GM13976 (cell line): Measurements from ENCODE around the gene TMC5.

Experiments
- DNase-seq: peaks from one replicate; pipeline ENCODE4 v3.0.0; 2012; ENCODE audit warnings: low spot score
- in situ Hi-C: fragments of 300-500 bp; cut with MboI; formaldehyde crosslinking; loops from one replicate; pipeline ENCODE4 v1.12.0; 2022; ENCODE audit warnings: low sequenced_read_pairs, mixed read lengths, inconsistent platforms; ENCODE audit not compliant: unreplicated experiment
- TF ChIP-seq, protein P1 (sequence below): IDR thresholded peaks from 2 replicates; pipeline ENCODE4 v1.5.1; 2012; ENCODE audit warnings: borderline replicate concordance, mild to moderate bottlenecking; ENCODE audit not compliant: insufficient read depth; ENCODE audit errors: extremely low read depth, missing control alignments, control extremely low read depth

Gene TMC5

DNA sequence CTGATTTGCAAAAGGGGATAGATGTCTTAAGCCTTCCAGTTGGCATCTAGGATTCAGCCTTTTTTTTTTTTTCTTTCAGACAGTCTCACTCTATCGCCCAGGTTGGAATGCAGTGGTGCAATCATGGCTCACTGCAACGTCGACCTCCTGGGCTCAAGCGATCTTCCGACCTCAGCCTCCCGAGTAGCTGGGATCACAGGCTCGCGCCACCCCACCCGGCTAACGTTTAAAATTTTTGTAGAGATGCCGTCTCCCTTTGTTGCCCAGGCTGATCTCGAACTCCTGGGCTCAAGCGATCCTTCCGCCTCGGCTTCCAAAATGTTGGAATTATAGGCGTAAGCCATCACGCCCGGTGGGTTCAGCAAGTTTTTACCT, 105.5 kb downstream of the TMC5 start:
- TF ChIP-seq, protein P1, sequence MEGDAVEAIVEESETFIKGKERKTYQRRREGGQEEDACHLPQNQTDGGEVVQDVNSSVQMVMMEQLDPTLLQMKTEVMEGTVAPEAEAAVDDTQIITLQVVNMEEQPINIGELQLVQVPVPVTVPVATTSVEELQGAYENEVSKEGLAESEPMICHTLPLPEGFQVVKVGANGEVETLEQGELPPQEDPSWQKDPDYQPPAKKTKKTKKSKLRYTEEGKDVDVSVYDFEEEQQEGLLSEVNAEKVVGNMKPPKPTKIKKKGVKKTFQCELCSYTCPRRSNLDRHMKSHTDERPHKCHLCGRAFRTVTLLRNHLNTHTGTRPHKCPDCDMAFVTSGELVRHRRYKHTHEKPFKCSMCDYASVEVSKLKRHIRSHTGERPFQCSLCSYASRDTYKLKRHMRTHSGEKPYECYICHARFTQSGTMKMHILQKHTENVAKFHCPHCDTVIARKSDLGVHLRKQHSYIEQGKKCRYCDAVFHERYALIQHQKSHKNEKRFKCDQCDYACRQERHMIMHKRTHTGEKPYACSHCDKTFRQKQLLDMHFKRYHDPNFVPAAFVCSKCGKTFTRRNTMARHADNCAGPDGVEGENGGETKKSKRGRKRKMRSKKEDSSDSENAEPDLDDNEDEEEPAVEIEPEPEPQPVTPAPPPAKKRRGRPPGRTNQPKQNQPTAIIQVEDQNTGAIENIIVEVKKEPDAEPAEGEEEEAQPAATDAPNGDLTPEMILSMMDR = no peak
- in situ Hi-C loops = no loop called here
- DNase-seq = no peak

DNA sequence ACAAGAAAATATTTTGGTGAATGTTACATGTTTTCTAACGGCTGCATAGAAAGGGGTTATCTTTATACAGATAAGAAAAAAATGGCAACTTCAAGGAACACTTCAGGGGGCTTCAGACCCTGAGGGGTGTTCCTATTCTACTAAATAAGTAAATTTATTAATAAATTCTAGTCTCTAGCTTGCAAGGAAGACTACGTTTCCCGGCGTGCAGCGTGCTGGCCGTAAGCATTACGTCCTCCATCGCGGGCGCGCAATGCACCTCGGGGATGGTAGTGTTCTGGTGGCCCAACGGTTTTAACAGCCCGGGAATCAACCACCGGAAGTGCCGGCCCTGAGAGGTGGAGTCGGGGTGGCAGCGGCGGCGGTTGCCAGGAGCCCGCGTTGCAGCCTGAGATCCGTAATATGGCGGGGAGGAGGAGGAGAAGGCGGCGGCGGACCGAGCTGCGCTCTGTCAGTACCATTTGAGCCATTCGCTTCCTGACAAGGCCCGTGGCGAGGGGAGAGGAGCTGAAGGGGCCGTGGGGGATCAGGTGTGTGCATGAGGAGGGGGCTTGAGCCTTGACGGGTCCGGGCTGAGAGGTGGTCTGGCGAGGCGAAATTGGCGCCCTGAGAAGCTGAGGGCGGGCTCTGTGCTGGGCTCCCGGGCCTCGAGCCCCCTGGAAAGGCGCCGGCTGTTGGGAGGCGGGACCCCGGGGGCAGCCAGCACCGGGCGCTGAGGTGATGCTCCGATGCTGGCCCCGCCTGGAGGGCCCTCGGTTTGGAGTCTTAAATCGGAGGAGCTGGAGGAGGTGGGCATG, 106.1 kb downstream of the TMC5 start, which contains the start of gene CCP110:
Gene CCP110, plus strand, starts transcription at position 384 of the 797 bp plus-strand sequence. CDS start 3,940 bp downstream, outside the sequence.
- DNase-seq = peak; percentile 93
- TF ChIP-seq, protein P1 = no peak
- in situ Hi-C loops = no loop called here

DNA sequence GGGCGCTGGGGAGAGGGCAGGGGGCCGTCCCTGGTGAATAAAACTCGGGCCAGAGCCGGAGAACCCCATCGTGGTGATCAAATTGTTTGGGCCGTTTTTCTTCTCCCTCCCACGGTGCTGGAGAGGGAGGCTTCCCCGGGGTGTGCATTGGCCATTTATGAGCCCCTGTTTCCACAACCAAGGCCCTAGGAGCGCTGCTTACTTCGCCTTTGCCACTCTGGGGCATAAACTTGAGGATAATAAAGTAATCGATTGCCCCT, 106.6 kb downstream of the TMC5 start:
- TF ChIP-seq, protein P1 = no peak
- DNase-seq = no peak

DNA sequence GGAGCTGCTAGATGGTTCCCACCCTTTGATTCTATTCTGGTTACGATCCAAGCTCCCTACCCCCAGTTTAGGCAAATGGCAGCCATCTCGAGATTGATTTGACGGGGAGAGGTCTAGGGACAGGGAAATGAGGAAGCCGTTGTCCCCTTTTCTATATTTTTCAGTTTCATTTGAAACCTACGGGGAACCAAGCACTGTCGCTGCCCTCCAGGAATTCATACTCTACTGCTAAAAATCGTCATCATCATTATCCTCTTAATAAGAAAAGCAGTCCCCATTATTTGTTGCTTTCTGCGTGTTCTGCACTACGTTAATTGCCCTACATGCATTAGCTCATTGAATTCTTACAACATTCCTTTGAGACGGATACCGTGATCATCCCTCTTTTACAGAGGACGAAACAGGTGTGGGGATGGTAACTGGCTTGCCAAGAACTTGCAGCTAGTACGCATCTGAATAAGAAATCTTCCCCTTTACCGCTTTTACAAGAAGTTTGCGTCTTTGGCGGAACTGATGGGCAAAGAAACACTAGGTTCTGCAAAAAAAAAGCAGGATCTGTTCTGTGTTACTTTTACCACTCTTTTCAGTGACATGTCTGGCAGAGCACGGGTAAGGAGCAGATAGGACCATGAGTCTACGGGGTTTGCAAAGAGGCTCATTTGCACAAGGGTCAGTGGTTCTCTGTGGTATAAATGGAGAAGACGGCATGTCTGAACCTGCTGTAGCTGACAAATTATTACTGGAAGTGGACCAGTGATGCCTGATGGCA, 107.1 kb downstream of the TMC5 start:
- in situ Hi-C loops = no loop called here
- DNase-seq = peak; percentile 30
- TF ChIP-seq, protein P1 = no peak

More for the DNA sequence above, 106.6 kb downstream of the TMC5 start:
- in situ Hi-C loops = no loop called here

DNA sequence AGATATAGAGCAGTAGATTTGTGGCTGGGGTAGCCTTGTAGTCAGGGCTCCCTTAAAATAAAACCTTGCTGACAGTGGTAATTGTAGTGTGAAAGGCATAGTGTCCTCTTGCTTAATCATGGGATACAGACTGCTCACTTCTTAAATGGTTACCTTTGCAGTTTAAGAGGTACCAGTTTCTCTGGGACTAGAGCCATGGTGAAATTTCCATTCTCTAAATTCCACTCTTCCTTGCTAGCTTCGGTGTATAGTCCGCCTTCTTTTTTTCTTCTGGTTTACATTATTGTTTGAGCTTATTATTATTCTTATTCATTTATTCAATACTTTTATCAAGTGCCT, 107.7 kb downstream of the TMC5 start:
- TF ChIP-seq, protein P1 = no peak
- in situ Hi-C loops = no loop called here

DNA sequence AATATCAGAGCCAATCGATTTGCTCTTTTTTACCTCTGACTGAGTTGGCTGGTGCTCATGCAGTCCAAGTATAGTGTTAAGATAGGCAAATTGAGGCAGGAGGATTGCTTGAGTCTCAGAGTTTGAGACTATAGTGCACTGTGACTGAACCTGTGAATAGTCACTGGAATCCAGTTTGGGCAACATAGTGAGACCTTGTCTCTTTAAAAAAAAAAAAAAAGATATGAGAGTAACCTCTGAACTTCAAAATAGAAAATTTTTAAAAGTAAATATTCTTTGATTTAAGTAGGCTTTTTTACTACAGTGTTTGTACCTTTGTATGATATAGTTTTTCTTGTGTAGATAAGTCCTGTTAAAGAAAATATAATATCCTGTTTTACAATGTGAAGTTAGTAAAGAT, 109.5 kb downstream of the TMC5 start:
- no peak for DNase-seq
- TF ChIP-seq, protein P1 = no peak
- in situ Hi-C loops = no loop called here

More for the DNA sequence above, 107.7 kb downstream of the TMC5 start:
- DNase-seq = no peak
